ENCODE measurements around the gene NTM. TPM values are rescaled to one million over a fixed set of nuclear protein-coding genes. Genes with fewer than 3 reads are reported as not detected.

Gene NTM
- total RNA-seq, 1 donor from 2014 or later = not detected

- intact Hi-C loops (cut with micrococcal nuclease) = no loop called here
- Mint-ChIP-seq H3K27ac (no peak overlapping the region), H3K4me1 (ENCODE audit: low read depth) (no peaks in the 10 kb centered on the region)
Observed at GRCh38 chr11:132220474-132220873, 850.1 kb downstream of the NTM start.

GRCh38 chr11:132222345-132222744 is 851.9 kb downstream of the NTM start:
- no peak for DNase-seq (ENCODE audit: low spot score)
- no peaks in the 10 kb centered on the region for H3K4me1 Mint-ChIP-seq (ENCODE audit: low read depth)
- no peaks in the 10 kb centered on the region for H3K36me3 Mint-ChIP-seq (ENCODE audit: low read depth)
- intact Hi-C loops (cut with micrococcal nuclease) = no loop called here
- H3K27me3 Mint-ChIP-seq (ENCODE audit: insufficient read depth) = no peaks in the 10 kb centered on the region
- no peak overlapping the region for H3K27ac Mint-ChIP-seq
- H3K9me3 Mint-ChIP-seq = peaks cover 9% of the 10 kb centered on the region
- no peak overlapping the region for H3K4me3 Mint-ChIP-seq

More at GRCh38 chr11:132220474-132220873, 850.1 kb downstream of the NTM start:
- H3K36me3 Mint-ChIP-seq (ENCODE audit: low read depth) = no peaks in the 10 kb centered on the region
- no peaks in the 10 kb centered on the region for H3K27me3 Mint-ChIP-seq (ENCODE audit: insufficient read depth)
- H3K4me3 Mint-ChIP-seq = no peak overlapping the region
- H3K9me3 Mint-ChIP-seq = peaks cover 3% of the 10 kb centered on the region
- no peak for DNase-seq (ENCODE audit: low spot score)

DNA sequence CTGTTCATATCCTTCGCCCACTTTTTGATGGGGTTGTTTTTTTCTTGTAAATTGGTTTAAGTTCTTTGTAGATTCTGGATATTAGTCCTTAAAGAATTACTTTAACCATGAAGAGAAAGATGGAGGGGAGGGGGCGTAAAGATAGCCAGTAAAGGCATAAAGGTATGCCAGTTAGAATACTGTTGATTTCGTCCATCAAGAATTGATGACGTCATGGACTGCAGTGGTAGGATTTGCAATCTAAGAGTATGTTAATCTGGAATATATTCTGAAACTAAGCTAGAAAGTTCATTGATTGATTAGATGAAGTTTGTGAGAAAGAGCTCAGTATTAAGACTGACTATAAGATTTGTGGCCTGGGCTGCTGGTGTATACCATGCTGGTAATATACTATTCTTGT is 856.1 kb downstream of the NTM start:
- no peaks in the 10 kb centered on the region for H3K27me3 Mint-ChIP-seq (ENCODE audit: insufficient read depth)
- no peak overlapping the region for H3K27ac Mint-ChIP-seq
- H3K4me1 Mint-ChIP-seq (ENCODE audit: low read depth) = no peaks in the 10 kb centered on the region
- intact Hi-C loops (cut with micrococcal nuclease) = no loop called here
- H3K4me3 Mint-ChIP-seq = no peak overlapping the region
- H3K36me3 Mint-ChIP-seq (ENCODE audit: low read depth) = no peaks in the 10 kb centered on the region
- peaks cover 15% of the 10 kb centered on the region for H3K9me3 Mint-ChIP-seq
- DNase-seq (ENCODE audit: low spot score) = no peak

DNA sequence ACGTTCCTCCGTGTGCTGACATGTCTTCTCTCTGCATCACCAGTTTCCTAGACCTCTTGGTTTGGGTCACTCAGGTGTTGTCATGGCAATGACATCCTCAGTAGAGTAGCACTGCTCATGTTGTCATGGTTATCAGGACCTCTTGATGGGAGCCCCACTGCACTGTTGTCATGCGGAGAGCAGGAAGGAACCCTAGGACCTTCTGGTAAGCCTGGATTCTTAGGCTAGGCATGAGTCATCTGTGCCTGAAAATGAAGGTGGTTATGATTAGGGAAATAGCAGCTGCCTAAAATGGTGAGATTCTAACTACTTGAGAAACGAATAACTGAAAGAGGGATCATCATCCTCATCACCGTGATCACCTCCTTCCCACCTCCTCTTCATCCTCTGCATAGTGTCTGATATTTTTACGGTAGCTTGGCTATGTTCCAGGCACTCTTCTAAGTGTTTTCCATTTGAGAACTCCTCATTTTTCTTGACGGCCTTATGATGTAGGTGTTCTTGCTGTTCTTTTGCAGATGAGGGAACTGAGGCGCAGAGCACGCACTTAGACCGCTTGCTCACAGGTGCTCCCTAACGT is 858.4 kb downstream of the NTM start:
- intact Hi-C loops (cut with micrococcal nuclease) = no loop called here
- Mint-ChIP-seq H3K27me3 (ENCODE audit: insufficient read depth) (no peaks in the 10 kb centered on the region), H3K9me3 (peaks cover 12% of the 10 kb centered on the region), H3K27ac (no peak overlapping the region), H3K36me3 (ENCODE audit: low read depth) (no peaks in the 10 kb centered on the region), H3K4me1 (ENCODE audit: low read depth) (no peaks in the 10 kb centered on the region), H3K4me3 (no peak overlapping the region)
- no peak for DNase-seq (ENCODE audit: low spot score)

- intact Hi-C loops (cut with micrococcal nuclease) = no loop called here
- no peak for DNase-seq (ENCODE audit: low spot score)
- Mint-ChIP-seq H3K36me3 (ENCODE audit: low read depth) (no peaks in the 10 kb centered on the region), H3K9me3 (peaks cover 11% of the 10 kb centered on the region), H3K27me3 (ENCODE audit: insufficient read depth) (no peaks in the 10 kb centered on the region), H3K4me1 (ENCODE audit: low read depth) (no peaks in the 10 kb centered on the region), H3K27ac (no peak overlapping the region), H3K4me3 (no peak overlapping the region)
Observed at GRCh38 chr11:132231656-132232347, 861.4 kb downstream of the NTM start.

DNA sequence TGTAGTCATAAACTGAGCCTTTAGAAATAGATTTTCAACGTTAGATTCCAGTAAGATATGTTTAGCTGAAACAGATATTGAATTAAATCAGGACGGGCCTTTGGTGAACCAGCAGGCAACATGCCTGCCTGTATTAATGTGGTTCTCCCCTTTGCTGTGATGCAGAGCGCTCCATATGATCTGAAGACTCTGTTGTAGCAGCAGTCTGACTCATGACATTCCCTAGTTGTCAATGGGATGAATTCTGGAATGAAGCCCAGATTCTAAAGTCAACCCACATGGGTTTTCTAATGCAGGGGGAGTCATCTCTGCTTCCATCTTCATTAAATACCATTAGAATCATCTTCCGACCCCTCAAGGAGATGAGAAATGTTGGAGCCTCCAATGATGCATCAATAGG is 864.5 kb downstream of the NTM start:
- no peaks in the 10 kb centered on the region for H3K36me3 Mint-ChIP-seq (ENCODE audit: low read depth)
- H3K4me1 Mint-ChIP-seq (ENCODE audit: low read depth) = no peaks in the 10 kb centered on the region
- H3K27me3 Mint-ChIP-seq (ENCODE audit: insufficient read depth) = no peaks in the 10 kb centered on the region
- no peak for DNase-seq (ENCODE audit: low spot score)
- intact Hi-C loops (cut with micrococcal nuclease) = no loop called here
- no peak overlapping the region for H3K27ac Mint-ChIP-seq
- peaks cover 7% of the 10 kb centered on the region for H3K9me3 Mint-ChIP-seq
- H3K4me3 Mint-ChIP-seq = no peak overlapping the region

GRCh38 chr11:132237781-132238180 is 867.4 kb downstream of the NTM start:
- no peak overlapping the region for H3K4me3 Mint-ChIP-seq
- intact Hi-C loops (cut with micrococcal nuclease) = no loop called here
- no peak overlapping the region for H3K27ac Mint-ChIP-seq
- H3K4me1 Mint-ChIP-seq (ENCODE audit: low read depth) = no peaks in the 10 kb centered on the region
- peaks cover 7% of the 10 kb centered on the region for H3K9me3 Mint-ChIP-seq
- H3K27me3 Mint-ChIP-seq (ENCODE audit: insufficient read depth) = no peaks in the 10 kb centered on the region
- H3K36me3 Mint-ChIP-seq (ENCODE audit: low read depth) = no peaks in the 10 kb centered on the region
- no peak for DNase-seq (ENCODE audit: low spot score)

- Mint-ChIP-seq H3K4me3 (no peak overlapping the region), H3K27ac (no peak overlapping the region), H3K36me3 (ENCODE audit: low read depth) (no peaks in the 10 kb centered on the region), H3K4me1 (ENCODE audit: low read depth) (no peaks in the 10 kb centered on the region), H3K27me3 (ENCODE audit: insufficient read depth) (no peaks in the 10 kb centered on the region), H3K9me3 (peaks cover 7% of the 10 kb centered on the region)
- DNase-seq (ENCODE audit: low spot score) = no peak
- intact Hi-C loops (cut with micrococcal nuclease) = no loop called here
Observed at GRCh38 chr11:132238331-132238866, 868.0 kb downstream of the NTM start.

DNA sequence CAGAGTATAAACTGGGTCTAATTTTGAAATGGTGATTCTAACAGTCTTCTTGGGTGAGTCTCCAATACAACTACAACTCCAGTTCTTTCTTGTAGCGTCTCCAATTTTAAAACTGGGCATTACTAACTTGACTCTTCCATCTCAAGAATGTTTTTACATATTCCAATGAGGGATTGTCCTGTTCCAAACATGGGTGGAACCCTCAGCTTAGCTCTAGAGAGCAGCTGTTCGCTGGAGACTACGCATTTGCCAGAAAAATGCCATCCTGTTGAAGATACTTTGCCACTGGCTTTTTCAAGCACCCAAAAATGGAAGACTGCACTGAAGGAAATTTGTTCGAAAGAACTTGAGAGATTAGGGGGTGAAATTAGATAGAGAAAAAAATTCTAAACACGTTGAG is 870.0 kb downstream of the NTM start:
- Mint-ChIP-seq H3K9me3 (peaks cover 7% of the 10 kb centered on the region), H3K4me1 (ENCODE audit: low read depth) (no peaks in the 10 kb centered on the region), H3K27me3 (ENCODE audit: insufficient read depth) (no peaks in the 10 kb centered on the region), H3K36me3 (ENCODE audit: low read depth) (no peaks in the 10 kb centered on the region), H3K27ac (no peak overlapping the region), H3K4me3 (no peak overlapping the region)
- DNase-seq (ENCODE audit: low spot score) = no peak
- intact Hi-C loops (cut with micrococcal nuclease) = no loop called here

- Mint-ChIP-seq H3K27me3 (ENCODE audit: insufficient read depth) (no peaks in the 10 kb centered on the region), H3K27ac (no peak overlapping the region), H3K4me3 (no peak overlapping the region), H3K9me3 (peaks cover 3% of the 10 kb centered on the region), H3K36me3 (ENCODE audit: low read depth) (no peaks in the 10 kb centered on the region), H3K4me1 (ENCODE audit: low read depth) (no peaks in the 10 kb centered on the region)
- intact Hi-C loops (cut with micrococcal nuclease) = no loop called here
- no peak for DNase-seq (ENCODE audit: low spot score)
Observed at GRCh38 chr11:132242632-132243031, 872.2 kb downstream of the NTM start.

GRCh38 chr11:132244846-132245245 is 874.4 kb downstream of the NTM start:
- no peaks in the 10 kb centered on the region for H3K27me3 Mint-ChIP-seq (ENCODE audit: insufficient read depth)
- no peak for DNase-seq (ENCODE audit: low spot score)
- no peaks in the 10 kb centered on the region for H3K9me3 Mint-ChIP-seq
- H3K4me1 Mint-ChIP-seq (ENCODE audit: low read depth) = no peaks in the 10 kb centered on the region
- intact Hi-C loops (cut with micrococcal nuclease) = no loop called here
- H3K27ac Mint-ChIP-seq = no peak overlapping the region
- H3K4me3 Mint-ChIP-seq = no peak overlapping the region
- no peaks in the 10 kb centered on the region for H3K36me3 Mint-ChIP-seq (ENCODE audit: low read depth)

DNA sequence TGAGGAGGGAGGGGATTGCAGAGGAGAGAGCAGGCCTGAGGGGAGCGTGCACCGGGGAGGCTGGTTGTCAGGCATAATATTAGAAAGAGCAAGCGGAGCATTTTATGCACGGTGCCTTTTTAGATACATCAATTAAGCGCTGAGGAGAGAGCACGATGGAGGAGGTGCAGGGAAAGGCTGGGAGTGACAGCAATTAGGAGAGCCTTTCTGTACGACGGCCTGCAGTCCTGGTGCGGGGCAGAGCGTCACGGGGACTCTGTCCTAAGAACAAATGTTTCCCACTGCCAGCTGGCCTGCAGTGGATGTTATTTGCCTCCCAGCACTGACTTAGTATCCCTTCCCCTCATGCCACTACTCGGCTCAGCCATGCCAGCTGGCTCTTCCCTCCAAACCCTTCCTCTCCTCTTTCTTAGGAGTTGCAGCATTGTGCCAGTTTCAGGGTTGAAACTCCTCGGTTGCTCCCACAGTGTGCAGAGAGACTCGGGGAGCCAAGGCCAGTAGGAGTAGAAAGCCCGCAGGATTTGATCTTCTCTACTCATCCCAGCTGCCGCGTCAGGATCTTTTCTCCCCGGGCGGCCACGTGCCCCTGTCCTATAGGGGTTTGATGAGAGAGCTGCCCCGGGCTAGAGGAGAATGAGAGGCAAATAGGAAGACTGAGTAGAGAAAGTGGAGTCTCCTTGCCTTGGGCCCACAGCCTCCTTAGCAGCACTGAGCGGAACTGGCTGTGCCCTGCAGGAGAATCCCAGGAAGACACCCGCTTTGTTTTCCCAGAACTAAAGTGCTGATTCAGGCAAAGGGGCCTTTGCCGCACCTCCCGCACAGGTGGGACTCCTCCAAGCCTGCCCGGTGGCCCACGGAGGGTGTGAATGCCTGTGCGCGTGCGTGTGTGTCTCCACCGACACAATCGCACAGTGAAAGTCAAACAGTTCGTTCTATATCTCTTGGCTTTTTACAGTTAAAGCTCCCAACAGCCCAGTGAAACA is 875.3 kb downstream of the NTM start:
- DNase-seq (ENCODE audit: low spot score) = no peak
- Mint-ChIP-seq H3K36me3 (ENCODE audit: low read depth) (no peaks in the 10 kb centered on the region), H3K27ac (no peak overlapping the region), H3K27me3 (ENCODE audit: insufficient read depth) (no peaks in the 10 kb centered on the region), H3K9me3 (no peaks in the 10 kb centered on the region), H3K4me1 (ENCODE audit: low read depth) (no peaks in the 10 kb centered on the region), H3K4me3 (no peak overlapping the region)
- intact Hi-C loops (cut with micrococcal nuclease) = no loop called here

- intact Hi-C loops (cut with micrococcal nuclease) = no loop called here
Observed at GRCh38 chr11:132248580-132248979, 878.2 kb downstream of the NTM start.

More at GRCh38 chr11:132248580-132248979, 878.2 kb downstream of the NTM start:
- no peaks in the 10 kb centered on the region for H3K36me3 Mint-ChIP-seq (ENCODE audit: low read depth)
- H3K4me3 Mint-ChIP-seq = no peak overlapping the region
- no peaks in the 10 kb centered on the region for H3K27me3 Mint-ChIP-seq (ENCODE audit: insufficient read depth)
- no peak overlapping the region for H3K27ac Mint-ChIP-seq
- no peaks in the 10 kb centered on the region for H3K4me1 Mint-ChIP-seq (ENCODE audit: low read depth)
- DNase-seq (ENCODE audit: low spot score) = no peak
- no peaks in the 10 kb centered on the region for H3K9me3 Mint-ChIP-seq
